ENCODE measurements around the gene ADGRG7.

GRCh38 chr3:100563652-100564211, 45.7 kb upstream of the ADGRG7 start:
- TF ChIP-seq YY1 (IDR thresholded peaks at IDR 0.05), result no peak
- TF ChIP-seq EGR1 (IDR thresholded peaks at IDR 0.05; ENCODE audit: low read depth in 2 of 2), result no peak

Data from liver (tissue), 2 donors.